MCF 10A (cell line): ENCODE data around the gene NPR2. TPM values are rescaled to one million over a fixed set of nuclear protein-coding genes. Genes with fewer than 3 reads are reported as not detected.

Experiments used
- BruUV-seq: library from RNA; stranded (reverse); fragments of 400-500 nt; replicated peaks from 2 replicates; lab custom pipeline; 2021; lab: Mats Ljungman, UMichigan
- CTCF ChIA-PET: fragments of 300-600 bp; sonication (Branson Sonifier 250); formaldehyde crosslinking; extraction: SDS; loops from one replicate; lab custom pipeline; 2021; ENCODE audit warnings: antibody characterized with exemption, inconsistent platforms; lab: Yijun Ruan, JAX
- POLR2A ChIA-PET: fragments of 300-600, 350-650 bp; sonication (Branson Sonifier 250); formaldehyde crosslinking; extraction: SDS; loops from one replicate; lab custom pipeline; 2020; ENCODE audit warnings: antibody characterized with exemption, inconsistent platforms; lab: Yijun Ruan, JAX
- DNase-seq: peaks from one replicate; pipeline ENCODE4 v3.0.0-alpha.2; 2018; ENCODE audit not compliant: unreplicated experiment
- H3K27ac Mint-ChIP-seq: one replicate; pipeline ENCODE4 v1.8.0; 2022; ENCODE audit warnings: mild to moderate bottlenecking, low read depth, mixed read lengths; ENCODE audit not compliant: unreplicated experiment
- H3K27me3 Mint-ChIP-seq: one replicate; pipeline ENCODE4 v1.8.0; 2022; ENCODE audit warnings: mixed read lengths; ENCODE audit not compliant: insufficient read depth, unreplicated experiment
- H3K36me3 Mint-ChIP-seq: one replicate; pipeline ENCODE4 v1.8.0; 2022; ENCODE audit warnings: mild to moderate bottlenecking, moderate library complexity, mixed read lengths; ENCODE audit not compliant: insufficient read depth, unreplicated experiment
- H3K4me1 Mint-ChIP-seq: one replicate; pipeline ENCODE4 v1.8.0; 2022; ENCODE audit warnings: mixed read lengths; ENCODE audit not compliant: insufficient read depth, unreplicated experiment
- H3K4me3 Mint-ChIP-seq: one replicate; pipeline ENCODE4 v1.8.0; 2022; ENCODE audit warnings: mild to moderate bottlenecking, moderate library complexity, mixed read lengths; ENCODE audit not compliant: unreplicated experiment
- H3K9me3 Mint-ChIP-seq: one replicate; pipeline ENCODE4 v1.8.0; 2022; ENCODE audit warnings: mixed read lengths; ENCODE audit not compliant: unreplicated experiment
- intact Hi-C: fragments of 100-400 bp; cut with micrococcal nuclease; formaldehyde crosslinking; loops from 2 replicates; pipeline ENCODE4 v1.14.1; 2022
- total RNA-seq: library from RNA; stranded (reverse); gene quantifications from 2 replicates; pipeline ENCODE4 v1.2.3, GENCODE V29; 2022
- TF ChIP-seq, protein P1 (sequence below): fragments of 200-600 bp; IDR thresholded peaks from one replicate; pipeline ENCODE4 v1.8.0; 2022; ENCODE audit warnings: antibody characterized with exemption, mild to moderate bottlenecking; ENCODE audit not compliant: unreplicated experiment

Gene NPR2
- total RNA-seq, 1 experiment from 2014 or later, result 5.7 TPM

DNA sequence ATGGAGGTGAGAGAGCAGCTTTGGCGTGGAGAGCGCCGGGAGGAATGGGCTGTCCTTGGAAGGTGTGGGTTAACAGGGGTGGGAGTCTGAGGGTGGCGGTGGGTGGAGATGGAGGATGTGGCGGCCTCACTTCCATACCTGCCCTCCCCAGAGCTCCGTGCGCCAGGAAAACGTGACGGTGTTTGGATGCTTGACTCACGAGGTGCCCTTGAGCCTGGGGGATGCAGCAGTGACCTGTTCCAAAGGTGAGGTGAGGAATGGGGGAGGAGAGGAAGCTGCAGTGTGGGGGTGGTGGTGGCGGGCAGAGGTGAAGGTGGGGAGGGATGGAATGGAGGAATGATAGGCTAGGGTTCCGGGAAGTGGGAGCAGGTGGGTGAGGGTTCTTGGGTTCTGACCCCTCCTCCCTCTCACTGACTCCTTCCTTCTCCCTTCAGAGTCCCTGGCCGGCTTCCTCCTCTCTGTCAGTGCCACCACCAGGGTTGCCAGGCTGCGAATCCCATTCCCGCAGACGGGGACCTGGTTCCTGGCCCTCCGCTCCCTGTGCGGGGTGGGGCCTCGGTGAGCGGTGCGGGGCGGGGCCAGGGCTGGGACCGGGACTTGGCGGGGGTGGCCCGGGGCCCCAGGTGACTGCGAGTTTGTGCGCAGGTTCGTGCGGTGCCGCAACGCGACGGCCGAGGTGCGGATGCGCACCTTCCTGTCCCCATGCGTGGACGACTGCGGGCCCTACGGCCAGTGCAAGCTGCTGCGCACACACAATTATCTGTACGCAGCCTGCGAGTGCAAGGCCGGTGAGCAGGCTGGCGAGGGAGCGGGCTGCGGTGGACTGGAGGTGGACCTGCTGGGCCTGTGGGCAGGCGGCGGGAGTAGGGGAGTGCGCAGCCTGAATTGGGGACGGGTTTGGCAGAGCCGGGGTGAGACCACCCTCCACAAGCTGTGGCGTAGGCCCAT lies 54.7 kb downstream of the NPR2 start:
- DNase-seq, result no peak
- Mint-ChIP-seq H3K4me3 (no peak overlapping the region), H3K9me3 (no peaks in the 10 kb centered on the region), H3K36me3 (no peaks in the 10 kb centered on the region), H3K27me3 (no peaks in the 10 kb centered on the region), H3K4me1 (peaks cover 28% of the 10 kb centered on the region), H3K27ac (no peak overlapping the region)
- CTCF ChIA-PET, result interaction anchor here (0.6 to 1.4 kb wide), 6 partner anchors 8 to 56 kb away, joined by 3 to 5 read pairs (median 4); no protein-coding TSS in a partner anchor
- intact Hi-C loops, result no loop called here
- POLR2A ChIA-PET, result interaction anchor here (0.6 to 1.6 kb wide), 3 partner anchors 17 to 1879 kb away, joined by 3 to 5 read pairs (median 4); partner anchors contain the start of genes FAM221B, HINT2 and TMEM8B
- no TSS peak for BruUV-seq
- TF ChIP-seq, protein P1, sequence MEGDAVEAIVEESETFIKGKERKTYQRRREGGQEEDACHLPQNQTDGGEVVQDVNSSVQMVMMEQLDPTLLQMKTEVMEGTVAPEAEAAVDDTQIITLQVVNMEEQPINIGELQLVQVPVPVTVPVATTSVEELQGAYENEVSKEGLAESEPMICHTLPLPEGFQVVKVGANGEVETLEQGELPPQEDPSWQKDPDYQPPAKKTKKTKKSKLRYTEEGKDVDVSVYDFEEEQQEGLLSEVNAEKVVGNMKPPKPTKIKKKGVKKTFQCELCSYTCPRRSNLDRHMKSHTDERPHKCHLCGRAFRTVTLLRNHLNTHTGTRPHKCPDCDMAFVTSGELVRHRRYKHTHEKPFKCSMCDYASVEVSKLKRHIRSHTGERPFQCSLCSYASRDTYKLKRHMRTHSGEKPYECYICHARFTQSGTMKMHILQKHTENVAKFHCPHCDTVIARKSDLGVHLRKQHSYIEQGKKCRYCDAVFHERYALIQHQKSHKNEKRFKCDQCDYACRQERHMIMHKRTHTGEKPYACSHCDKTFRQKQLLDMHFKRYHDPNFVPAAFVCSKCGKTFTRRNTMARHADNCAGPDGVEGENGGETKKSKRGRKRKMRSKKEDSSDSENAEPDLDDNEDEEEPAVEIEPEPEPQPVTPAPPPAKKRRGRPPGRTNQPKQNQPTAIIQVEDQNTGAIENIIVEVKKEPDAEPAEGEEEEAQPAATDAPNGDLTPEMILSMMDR, result no peak

- TF ChIP-seq, protein P1, result no peak
- Mint-ChIP-seq H3K27ac (no peak overlapping the region), H3K27me3 (no peaks in the 10 kb centered on the region), H3K4me1 (peaks cover 28% of the 10 kb centered on the region), H3K36me3 (no peaks in the 10 kb centered on the region), H3K9me3 (no peaks in the 10 kb centered on the region), H3K4me3 (no peak overlapping the region)
- peak; percentile 60 for DNase-seq
- intact Hi-C loops, result loop anchor here (2.0 kb wide), 1 partner anchor 35 kb away; no protein-coding TSS in a partner anchor
- BruUV-seq, result no TSS peak
- POLR2A ChIA-PET, result interaction anchor here (0.7 to 1.4 kb wide), 3 partner anchors 15 to 22 kb away, joined by 3 read pairs; partner anchors contain the start of genes FAM221B and TMEM8B
- CTCF ChIA-PET, result interaction anchor here (0.6 to 0.8 kb wide), 3 partner anchors 19 to 28 kb away, joined by 3 to 4 read pairs (median 3); no protein-coding TSS in a partner anchor
Observed at GRCh38 chr9:35847792-35848572, 56.6 kb downstream of the NPR2 start.

GRCh38 chr9:35852267-35852815 lies 61.0 kb downstream of the NPR2 start:
- no peak overlapping the region for H3K27ac Mint-ChIP-seq
- peaks cover 23% of the 10 kb centered on the region for H3K27me3 Mint-ChIP-seq
- intact Hi-C loops, result no loop called here
- H3K4me1 Mint-ChIP-seq, result peaks cover 15% of the 10 kb centered on the region
- H3K36me3 Mint-ChIP-seq, result peaks cover 4% of the 10 kb centered on the region
- no peak overlapping the region for H3K4me3 Mint-ChIP-seq
- no peaks in the 10 kb centered on the region for H3K9me3 Mint-ChIP-seq
- no TSS peak for BruUV-seq
- ChIA-PET POLR2A (interaction anchor here (0.7 to 1.1 kb wide), 2 partner anchors 18 to 39 kb away, joined by 3 to 5 read pairs; no protein-coding TSS in a partner anchor), CTCF (interaction anchor here (0.6 to 1.3 kb wide), 2 partner anchors 10 to 1411 kb away, joined by 3 read pairs; no protein-coding TSS in a partner anchor)
- TF ChIP-seq, protein P1, result no peak
- no peak for DNase-seq
